ENCODE data around the gene KRT14. TPM values are rescaled to one million over a fixed set of nuclear protein-coding genes. Genes with fewer than 3 reads are reported as not detected.
"Not testable (repeated sequence)": the region's sequence is repeated elsewhere in the genome, so short reads cannot be mapped to it uniquely, and the experiment has no call there.

KRT14 gene
- total RNA-seq, 1 experiment from 2014 or later = not detected

- H3K4me1 ChIP-seq (ENCODE audit: control insufficient read depth, insufficient read depth, low read length) = peaks cover 8% of the 10 kb centered on the region
- ChIA-PET CTCF (no interaction called here), POLR2A (no interaction called here)
- in situ Hi-C loops (cut with HindIII; ENCODE audit: low pct_unique_long_range_greater_than_20kb, low sequenced_read_pairs) = no loop called here
- TF ChIP-seq, protein P1, sequence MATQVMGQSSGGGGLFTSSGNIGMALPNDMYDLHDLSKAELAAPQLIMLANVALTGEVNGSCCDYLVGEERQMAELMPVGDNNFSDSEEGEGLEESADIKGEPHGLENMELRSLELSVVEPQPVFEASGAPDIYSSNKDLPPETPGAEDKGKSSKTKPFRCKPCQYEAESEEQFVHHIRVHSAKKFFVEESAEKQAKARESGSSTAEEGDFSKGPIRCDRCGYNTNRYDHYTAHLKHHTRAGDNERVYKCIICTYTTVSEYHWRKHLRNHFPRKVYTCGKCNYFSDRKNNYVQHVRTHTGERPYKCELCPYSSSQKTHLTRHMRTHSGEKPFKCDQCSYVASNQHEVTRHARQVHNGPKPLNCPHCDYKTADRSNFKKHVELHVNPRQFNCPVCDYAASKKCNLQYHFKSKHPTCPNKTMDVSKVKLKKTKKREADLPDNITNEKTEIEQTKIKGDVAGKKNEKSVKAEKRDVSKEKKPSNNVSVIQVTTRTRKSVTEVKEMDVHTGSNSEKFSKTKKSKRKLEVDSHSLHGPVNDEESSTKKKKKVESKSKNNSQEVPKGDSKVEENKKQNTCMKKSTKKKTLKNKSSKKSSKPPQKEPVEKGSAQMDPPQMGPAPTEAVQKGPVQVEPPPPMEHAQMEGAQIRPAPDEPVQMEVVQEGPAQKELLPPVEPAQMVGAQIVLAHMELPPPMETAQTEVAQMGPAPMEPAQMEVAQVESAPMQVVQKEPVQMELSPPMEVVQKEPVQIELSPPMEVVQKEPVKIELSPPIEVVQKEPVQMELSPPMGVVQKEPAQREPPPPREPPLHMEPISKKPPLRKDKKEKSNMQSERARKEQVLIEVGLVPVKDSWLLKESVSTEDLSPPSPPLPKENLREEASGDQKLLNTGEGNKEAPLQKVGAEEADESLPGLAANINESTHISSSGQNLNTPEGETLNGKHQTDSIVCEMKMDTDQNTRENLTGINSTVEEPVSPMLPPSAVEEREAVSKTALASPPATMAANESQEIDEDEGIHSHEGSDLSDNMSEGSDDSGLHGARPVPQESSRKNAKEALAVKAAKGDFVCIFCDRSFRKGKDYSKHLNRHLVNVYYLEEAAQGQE (IDR thresholded peaks at IDR 0.05; ENCODE audit: insufficient read depth in 1 of 2, low read depth in 2 of 2, low read length in 1 of 2) = no peak
- no peak for TF ChIP-seq SIN3A (IDR thresholded peaks at IDR 0.05; ENCODE audit: borderline replicate concordance, insufficient read depth, low read depth, low read length)
- TF ChIP-seq, protein P2, sequence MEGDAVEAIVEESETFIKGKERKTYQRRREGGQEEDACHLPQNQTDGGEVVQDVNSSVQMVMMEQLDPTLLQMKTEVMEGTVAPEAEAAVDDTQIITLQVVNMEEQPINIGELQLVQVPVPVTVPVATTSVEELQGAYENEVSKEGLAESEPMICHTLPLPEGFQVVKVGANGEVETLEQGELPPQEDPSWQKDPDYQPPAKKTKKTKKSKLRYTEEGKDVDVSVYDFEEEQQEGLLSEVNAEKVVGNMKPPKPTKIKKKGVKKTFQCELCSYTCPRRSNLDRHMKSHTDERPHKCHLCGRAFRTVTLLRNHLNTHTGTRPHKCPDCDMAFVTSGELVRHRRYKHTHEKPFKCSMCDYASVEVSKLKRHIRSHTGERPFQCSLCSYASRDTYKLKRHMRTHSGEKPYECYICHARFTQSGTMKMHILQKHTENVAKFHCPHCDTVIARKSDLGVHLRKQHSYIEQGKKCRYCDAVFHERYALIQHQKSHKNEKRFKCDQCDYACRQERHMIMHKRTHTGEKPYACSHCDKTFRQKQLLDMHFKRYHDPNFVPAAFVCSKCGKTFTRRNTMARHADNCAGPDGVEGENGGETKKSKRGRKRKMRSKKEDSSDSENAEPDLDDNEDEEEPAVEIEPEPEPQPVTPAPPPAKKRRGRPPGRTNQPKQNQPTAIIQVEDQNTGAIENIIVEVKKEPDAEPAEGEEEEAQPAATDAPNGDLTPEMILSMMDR (IDR thresholded peaks at IDR 0.05) = no peak
- TF ChIP-seq TCF7L2 (IDR thresholded peaks at IDR 0.05; ENCODE audit: low read depth, low read length) = no peak
- no peak for TF ChIP-seq POLR2AphosphoS5 (IDR thresholded peaks at IDR 0.05; ENCODE audit: low read depth, low read length)
- DNase-seq (ENCODE audit: low read depth, low spot score) (no peak), ATAC-seq (no peak)
- no peak overlapping the region for H3K4me3 ChIP-seq (ENCODE audit: low read depth in 2 of 2, low read length in 2 of 2)
- no peak overlapping the region for H3K27ac ChIP-seq (ENCODE audit: low read length)
- no peaks in the 10 kb centered on the region for H3K9me3 ChIP-seq (ENCODE audit: control insufficient read depth, insufficient read depth, low read depth, low read length)
- no peaks in the 10 kb centered on the region for H3K36me3 ChIP-seq (ENCODE audit: control insufficient read depth, insufficient read depth, low read length)
- intact Hi-C loops (cut with micrococcal nuclease; ENCODE audit: unreplicated experiment) = no loop called here
- no peaks in the 10 kb centered on the region for H3K27me3 ChIP-seq (ENCODE audit: control insufficient read depth, insufficient read depth, low read length)
- no TSS peak for BruUV-seq (replicated peaks)
Observed at GRCh38 chr17:41615454-41615853, 28.8 kb upstream of the KRT14 start.

DNA sequence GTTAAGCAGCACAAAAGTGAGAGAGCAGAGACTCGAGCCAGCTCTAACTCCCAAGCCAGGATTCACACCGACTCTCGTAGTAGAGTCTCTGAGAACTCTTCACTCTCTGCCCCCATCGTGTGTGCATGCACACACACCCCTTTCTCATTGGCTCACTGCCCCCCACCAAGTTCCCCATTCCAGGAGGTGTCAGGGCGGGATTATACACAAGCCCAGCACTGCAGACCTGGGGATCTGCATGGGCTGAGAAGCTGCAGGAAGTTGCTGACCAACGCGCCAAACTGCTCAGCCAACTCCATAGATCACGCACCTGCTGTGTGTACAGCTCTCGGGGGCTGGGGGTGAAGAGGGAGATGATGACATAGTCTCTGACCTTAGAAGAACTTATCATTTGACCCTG lies 28.1 kb upstream of the KRT14 start:
- H3K4me3 ChIP-seq (ENCODE audit: low read depth in 2 of 2, low read length in 2 of 2); POLR2A ChIA-PET; H3K4me1 ChIP-seq (ENCODE audit: control insufficient read depth, insufficient read depth, low read length); in situ Hi-C loops (cut with HindIII; ENCODE audit: low pct_unique_long_range_greater_than_20kb, low sequenced_read_pairs); H3K9me3 ChIP-seq (ENCODE audit: control insufficient read depth, insufficient read depth, low read depth, low read length); intact Hi-C loops (cut with micrococcal nuclease; ENCODE audit: unreplicated experiment); CTCF ChIA-PET; H3K27ac ChIP-seq (ENCODE audit: low read length); H3K36me3 ChIP-seq (ENCODE audit: control insufficient read depth, insufficient read depth, low read length); ATAC-seq; BruUV-seq (replicated peaks); H3K27me3 ChIP-seq (ENCODE audit: control insufficient read depth, insufficient read depth, low read length); DNase-seq (ENCODE audit: low read depth, low spot score): not testable (repeated sequence)

DNA sequence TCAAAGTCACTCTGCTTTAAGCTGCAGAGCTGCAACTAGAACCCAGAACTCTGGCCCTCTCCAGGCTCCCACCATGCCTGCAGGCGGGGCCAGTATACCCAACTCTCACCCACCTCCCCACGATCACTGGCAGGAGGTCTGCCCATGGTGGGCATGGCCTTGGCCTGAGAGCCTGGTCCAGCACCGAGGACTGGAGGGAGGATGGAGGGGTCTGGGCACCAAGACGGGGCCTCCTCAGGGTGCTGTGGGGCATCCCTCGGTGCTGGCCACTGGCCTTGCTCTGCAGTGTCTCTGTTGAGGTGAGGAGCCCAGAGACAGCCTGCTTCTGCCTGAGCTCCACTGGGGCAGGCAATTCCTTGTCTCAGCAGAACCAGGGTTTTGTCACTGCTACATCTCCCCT lies 27.4 kb upstream of the KRT14 start:
- CTCF ChIA-PET = no interaction called here
- intact Hi-C loops (cut with micrococcal nuclease; ENCODE audit: unreplicated experiment) = no loop called here
- no TSS peak for BruUV-seq (replicated peaks)

More for the DNA sequence above, 27.4 kb upstream of the KRT14 start:
- Histone ChIP-seq H3K9me3 (ENCODE audit: control insufficient read depth, insufficient read depth, low read depth, low read length) (no peaks in the 10 kb centered on the region), H3K27ac (ENCODE audit: low read length) (no peak overlapping the region), H3K4me3 (ENCODE audit: low read depth in 2 of 2, low read length in 2 of 2) (no peak overlapping the region), H3K36me3 (ENCODE audit: control insufficient read depth, insufficient read depth, low read length) (no peaks in the 10 kb centered on the region), H3K27me3 (ENCODE audit: control insufficient read depth, insufficient read depth, low read length) (no peaks in the 10 kb centered on the region), H3K4me1 (ENCODE audit: control insufficient read depth, insufficient read depth, low read length) (peaks cover 8% of the 10 kb centered on the region)
- in situ Hi-C loops (cut with HindIII; ENCODE audit: low pct_unique_long_range_greater_than_20kb, low sequenced_read_pairs) = no loop called here
- ATAC-seq (no peak), DNase-seq (ENCODE audit: low read depth, low spot score) (no peak)
- POLR2A ChIA-PET = no interaction called here
- TF ChIP-seq POLR2AphosphoS5 (IDR thresholded peaks at IDR 0.05; ENCODE audit: low read depth, low read length) = no peak
- no peak for TF ChIP-seq TCF7L2 (IDR thresholded peaks at IDR 0.05; ENCODE audit: low read depth, low read length)
- no peak for TF ChIP-seq SIN3A (IDR thresholded peaks at IDR 0.05; ENCODE audit: borderline replicate concordance, insufficient read depth, low read depth, low read length)
- TF ChIP-seq, protein P1 (IDR thresholded peaks at IDR 0.05; ENCODE audit: insufficient read depth in 1 of 2, low read depth in 2 of 2, low read length in 1 of 2) = no peak
- TF ChIP-seq, protein P2 (IDR thresholded peaks at IDR 0.05) = no peak

Measured in Panc1 (cell line).